Endothelial cell (in vitro differentiated cells): Measurements from ENCODE around the gene FBLN5. TPM values are rescaled to one million over a fixed set of nuclear protein-coding genes. Genes with fewer than 3 reads are reported as not detected.

ENCODE experiments used
- DNase-seq: peaks from one replicate; pipeline ENCODE4 v3.0.0; 2021; ENCODE audit warnings: low spot score
- H3K27ac Mint-ChIP-seq: one replicate; pipeline ENCODE4 v1.8.0; 2021; ENCODE audit warnings: mixed read lengths, inconsistent platforms; ENCODE audit not compliant: unreplicated experiment
- H3K27me3 Mint-ChIP-seq: one replicate; pipeline ENCODE4 v1.8.0; 2021; ENCODE audit warnings: mild to moderate bottlenecking, moderate library complexity, mixed read lengths, inconsistent platforms; ENCODE audit not compliant: unreplicated experiment
- H3K36me3 Mint-ChIP-seq: one replicate; pipeline ENCODE4 v1.8.0; 2021; ENCODE audit warnings: mild to moderate bottlenecking, low read depth, mixed read lengths, inconsistent platforms; ENCODE audit not compliant: unreplicated experiment
- H3K4me1 Mint-ChIP-seq: one replicate; pipeline ENCODE4 v1.8.0; 2021; ENCODE audit warnings: mild to moderate bottlenecking, mixed read lengths, inconsistent platforms; ENCODE audit not compliant: unreplicated experiment
- H3K4me3 Mint-ChIP-seq: one replicate; pipeline ENCODE4 v1.8.0; 2021; ENCODE audit warnings: mild to moderate bottlenecking, mixed read lengths, inconsistent platforms; ENCODE audit not compliant: unreplicated experiment
- H3K9me3 Mint-ChIP-seq: one replicate; pipeline ENCODE4 v1.8.0; 2021; ENCODE audit warnings: mixed read lengths, inconsistent platforms; ENCODE audit not compliant: unreplicated experiment
- CTCF ChIP-seq: fragments of 200-600 bp; sonication (generic); IDR thresholded peaks from one replicate; pipeline ENCODE4 v1.5.0; 2021; ENCODE audit warnings: antibody characterized with exemption; ENCODE audit not compliant: unreplicated experiment
- total RNA-seq: library from RNA; stranded (reverse); fragmentation: NEBNext Ultra II Directional; extraction: Animal tissue kit (Norgen Biotek cat#: 25700); gene quantifications from one replicate; pipeline ENCODE4 v1.2.1, GENCODE V29; 2021; ENCODE audit not compliant: unreplicated experiment

Gene FBLN5
- total RNA-seq, 1 donor from 2014 or later, result 0.26 TPM

GRCh38 chr14:91940209-91940608, 7.3 kb downstream of the FBLN5 start:
- Mint-ChIP-seq H3K36me3 (no peaks in the 10 kb centered on the region), H3K27me3 (peaks cover 2% of the 10 kb centered on the region), H3K27ac (no peak overlapping the region), H3K9me3 (no peaks in the 10 kb centered on the region), H3K4me3 (no peak overlapping the region), H3K4me1 (no peaks in the 10 kb centered on the region)
- DNase-seq, result no peak
- no peak for TF ChIP-seq CTCF

DNA sequence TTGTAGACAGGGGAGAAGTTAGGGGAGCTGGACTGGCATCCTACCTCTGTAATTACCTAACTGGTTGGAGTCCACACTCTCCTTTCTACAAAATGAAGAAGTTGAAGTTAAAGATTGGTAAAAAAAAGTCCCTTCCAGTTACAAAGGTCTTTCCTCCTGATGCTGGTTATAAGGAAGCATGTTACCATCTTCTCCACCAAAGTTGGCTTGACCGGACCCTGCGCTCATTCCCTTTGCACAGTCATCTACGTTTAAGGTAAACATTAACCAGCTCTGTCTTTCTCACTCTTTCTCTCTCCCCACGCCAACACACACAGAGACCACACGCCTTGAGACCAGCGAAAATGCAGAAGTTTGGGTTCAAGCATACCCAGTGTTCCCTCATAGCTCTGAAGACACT, 11.9 kb downstream of the FBLN5 start:
- Mint-ChIP-seq H3K27me3 (peaks cover 2% of the 10 kb centered on the region), H3K9me3 (no peaks in the 10 kb centered on the region), H3K27ac (no peak overlapping the region), H3K4me1 (no peaks in the 10 kb centered on the region), H3K4me3 (no peak overlapping the region), H3K36me3 (no peaks in the 10 kb centered on the region)
- TF ChIP-seq CTCF, result no peak
- no peak for DNase-seq

DNA sequence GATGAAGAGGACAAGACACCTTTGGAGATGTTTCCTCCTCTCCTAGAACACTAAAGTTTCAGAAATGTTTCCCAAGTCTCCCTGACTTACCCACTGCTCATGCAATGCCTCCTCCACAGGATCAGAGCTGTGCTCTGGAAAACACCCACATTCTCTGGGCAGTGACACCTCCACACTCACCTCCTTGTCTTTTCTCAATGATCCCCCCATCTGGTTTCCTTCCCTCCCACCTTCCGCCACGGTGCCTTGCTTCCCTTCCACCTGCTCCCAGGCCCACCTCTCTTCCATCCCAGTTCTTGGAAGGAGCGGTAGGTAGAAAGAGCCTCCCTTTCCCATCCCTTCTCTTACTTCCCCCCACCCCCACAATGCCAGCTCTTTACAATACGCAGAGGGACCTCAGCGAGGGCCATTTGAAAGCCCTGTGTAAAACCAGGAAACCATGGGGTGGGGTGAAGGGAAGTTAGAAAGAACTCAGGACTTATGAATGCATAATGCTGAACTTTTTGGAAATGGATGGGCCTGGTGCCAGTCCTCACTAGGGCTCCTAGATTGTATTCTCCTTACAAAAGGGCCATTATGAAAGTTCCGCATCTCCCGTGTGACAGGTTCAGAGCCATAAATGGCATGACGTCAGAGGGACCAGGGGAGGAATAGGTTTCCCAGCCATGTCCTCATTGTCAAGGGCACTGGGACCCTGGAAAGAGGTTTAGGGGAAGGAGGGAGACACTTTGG, 12.8 kb downstream of the FBLN5 start:
- H3K27ac Mint-ChIP-seq, result no peak overlapping the region
- TF ChIP-seq CTCF, result no peak

GRCh38 chr14:91931478-91932088, 15.9 kb downstream of the FBLN5 start:
- no peak overlapping the region for H3K4me3 Mint-ChIP-seq
- H3K27me3 Mint-ChIP-seq, result peaks cover 4% of the 10 kb centered on the region
- no peaks in the 10 kb centered on the region for H3K36me3 Mint-ChIP-seq

More for the DNA sequence above, 12.8 kb downstream of the FBLN5 start:
- DNase-seq, result no peak
- H3K36me3 Mint-ChIP-seq, result no peaks in the 10 kb centered on the region
- H3K4me1 Mint-ChIP-seq, result peaks cover 1% of the 10 kb centered on the region
- no peaks in the 10 kb centered on the region for H3K9me3 Mint-ChIP-seq
- no peak overlapping the region for H3K4me3 Mint-ChIP-seq
- peaks cover 2% of the 10 kb centered on the region for H3K27me3 Mint-ChIP-seq

More at GRCh38 chr14:91931478-91932088, 15.9 kb downstream of the FBLN5 start:
- no peak for TF ChIP-seq CTCF
- H3K27ac Mint-ChIP-seq, result no peak overlapping the region
- H3K4me1 Mint-ChIP-seq, result peaks cover 5% of the 10 kb centered on the region
- H3K9me3 Mint-ChIP-seq, result no peaks in the 10 kb centered on the region
- DNase-seq, result no peak
